Fibroblast of lung (primary cell): Measurements from ENCODE around the gene PSMD1. TPM values are rescaled to one million over a fixed set of nuclear protein-coding genes. Genes with fewer than 3 reads are reported as not detected.

Experiments used
- DNase-seq, 2 donors: peaks; one replicate each; pipeline versions ENCODE4 v3.0.0 to v3.0.0-alpha.2; 2010; ENCODE audit warnings: low read depth in 2 of 2
- H2AFZ ChIP-seq: 2 replicates; pipeline ENCODE4 v1.5.1; 2012; ENCODE audit warnings: low read length, control low read depth, inconsistent platforms
- H3K27ac ChIP-seq: 2 replicates; pipeline ENCODE4 v1.5.1; 2011; ENCODE audit warnings: low read length, control low read depth; ENCODE audit not compliant: insufficient read depth
- H3K27me3 ChIP-seq: 2 replicates; pipeline ENCODE4 v1.5.1; 2011; ENCODE audit warnings: mild to moderate bottlenecking, low read length; ENCODE audit not compliant: control insufficient read depth, insufficient read depth
- H3K36me3 ChIP-seq: 2 replicates; pipeline ENCODE4 v1.5.1; 2011; ENCODE audit warnings: low read length; ENCODE audit not compliant: control insufficient read depth, insufficient read depth
- H3K4me1 ChIP-seq: 2 replicates; pipeline ENCODE4 v1.5.1; 2011; ENCODE audit warnings: low read length; ENCODE audit not compliant: control insufficient read depth, insufficient read depth; ENCODE audit errors: extremely low read depth
- H3K4me2 ChIP-seq: 2 replicates; pipeline ENCODE4 v1.5.1; 2011; ENCODE audit warnings: low read length, control low read depth; ENCODE audit not compliant: insufficient read depth; ENCODE audit errors: extremely low read depth
- H3K4me3 ChIP-seq, 4 experiments: fragments of 200-600 bp in 1 of 4; sonication (generic) in 1 of 4; replicated peaks in 1 of 4; 2 replicates each; pipeline ENCODE4 v1.5.1; 2011 to 2016; ENCODE audit warnings: low read length in 4 of 4, low read depth in 3 of 4, mild to moderate bottlenecking in 3 of 4, control low read depth in 2 of 4, inconsistent platforms in 1 of 4, mixed read lengths in 1 of 4; ENCODE audit not compliant: insufficient read depth in 1 of 4; ENCODE audit errors: control extremely low read depth in 1 of 4
- H3K79me2 ChIP-seq: 2 replicates; pipeline ENCODE4 v1.5.1; 2012; ENCODE audit warnings: mild to moderate bottlenecking, low read length, inconsistent platforms; ENCODE audit not compliant: control insufficient read depth, insufficient read depth
- H3K9ac ChIP-seq: 2 replicates; pipeline ENCODE4 v1.5.1; 2011; ENCODE audit warnings: mild to moderate bottlenecking, low read length, control low read depth; ENCODE audit not compliant: insufficient read depth
- H3K9me3 ChIP-seq: 2 replicates; pipeline ENCODE4 v1.5.1; 2012; ENCODE audit warnings: low read depth, low read length; ENCODE audit not compliant: control insufficient read depth, insufficient read depth
- H4K20me1 ChIP-seq: 2 replicates; pipeline ENCODE4 v1.5.1; 2011; ENCODE audit warnings: low read length; ENCODE audit not compliant: control insufficient read depth, insufficient read depth; ENCODE audit errors: extremely low read depth
- EZH2 ChIP-seq: IDR thresholded peaks from 2 replicates; pipeline ENCODE4 v1.5.1; 2012; ENCODE audit warnings: low read length, control low read depth, mild to moderate bottlenecking; ENCODE audit errors: missing control alignments
- polyA plus RNA-seq, 2 donors: library from polyadenylated mRNA; depleted of rRNA in 1 of 2; stranded (reverse) in 1 of 2; unstranded in 1 of 2; fragments of >200 nt; gene quantifications; 2 replicates each; pipeline ENCODE4 v1.2.1, GENCODE V29; 2011 to 2012; ENCODE audit warnings: missing spikeins in 1 of 2
- total RNA-seq: library from RNA; depleted of rRNA; stranded (reverse); fragments of >200 nt; gene quantifications from 2 replicates; pipeline ENCODE4 v1.2.1, GENCODE V29; 2014
- TF ChIP-seq, protein P1 (sequence below), 2 donors: IDR thresholded peaks in 1 of 2; conservative IDR thresholded peaks in 1 of 2; 1 replicate in 1 of 2; 2 replicates in 1 of 2; pipeline ENCODE4 v1.5.1; 2011 to 2012; ENCODE audit warnings: low read length in 2 of 2, control low read depth in 1 of 2, inconsistent platforms in 1 of 2, low read depth in 1 of 2, mild to moderate bottlenecking in 1 of 2

Gene PSMD1
- total and polyA plus RNA-seq, 2 donors (not counting 1 experiment from before 2014, with no cell fraction given), result 125 to 144 TPM

DNA sequence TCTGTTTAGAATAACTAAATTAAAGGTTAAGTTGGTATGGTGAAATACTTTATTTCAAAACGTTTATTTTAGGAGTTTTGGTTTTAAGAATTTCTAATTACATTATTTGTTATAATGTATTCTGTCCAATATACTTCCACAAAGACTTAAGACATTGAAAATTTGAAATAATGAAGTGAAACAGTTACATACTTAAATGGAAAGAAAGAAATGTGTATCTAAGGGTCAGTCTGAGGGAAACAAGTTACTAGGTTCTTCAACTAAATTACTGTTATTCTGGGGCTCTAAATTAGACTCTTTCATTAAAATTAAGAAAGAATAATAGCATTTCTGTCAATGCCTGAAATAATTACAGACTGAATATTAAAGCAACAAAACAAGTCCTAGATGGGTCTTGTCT, 60.5 kb downstream of the PSMD1 start:
- Histone ChIP-seq H3K27ac (no peak overlapping the region), H3K4me3 (no peak overlapping the region), H2AFZ (no peak overlapping the region), H3K79me2 (peaks cover 3% of the 10 kb centered on the region), H3K9ac (no peak overlapping the region), H3K4me2 (no peak overlapping the region), H3K9me3 (no peaks in the 10 kb centered on the region), H3K4me1 (peaks cover 2% of the 10 kb centered on the region), H3K27me3 (no peaks in the 10 kb centered on the region), H3K36me3 (peaks cover 7% of the 10 kb centered on the region), H4K20me1 (no peaks in the 10 kb centered on the region)
- TF ChIP-seq, protein P1, sequence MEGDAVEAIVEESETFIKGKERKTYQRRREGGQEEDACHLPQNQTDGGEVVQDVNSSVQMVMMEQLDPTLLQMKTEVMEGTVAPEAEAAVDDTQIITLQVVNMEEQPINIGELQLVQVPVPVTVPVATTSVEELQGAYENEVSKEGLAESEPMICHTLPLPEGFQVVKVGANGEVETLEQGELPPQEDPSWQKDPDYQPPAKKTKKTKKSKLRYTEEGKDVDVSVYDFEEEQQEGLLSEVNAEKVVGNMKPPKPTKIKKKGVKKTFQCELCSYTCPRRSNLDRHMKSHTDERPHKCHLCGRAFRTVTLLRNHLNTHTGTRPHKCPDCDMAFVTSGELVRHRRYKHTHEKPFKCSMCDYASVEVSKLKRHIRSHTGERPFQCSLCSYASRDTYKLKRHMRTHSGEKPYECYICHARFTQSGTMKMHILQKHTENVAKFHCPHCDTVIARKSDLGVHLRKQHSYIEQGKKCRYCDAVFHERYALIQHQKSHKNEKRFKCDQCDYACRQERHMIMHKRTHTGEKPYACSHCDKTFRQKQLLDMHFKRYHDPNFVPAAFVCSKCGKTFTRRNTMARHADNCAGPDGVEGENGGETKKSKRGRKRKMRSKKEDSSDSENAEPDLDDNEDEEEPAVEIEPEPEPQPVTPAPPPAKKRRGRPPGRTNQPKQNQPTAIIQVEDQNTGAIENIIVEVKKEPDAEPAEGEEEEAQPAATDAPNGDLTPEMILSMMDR (conservative IDR thresholded peaks at IDR 0.05 in 1 of 2, IDR thresholded peaks at IDR 0.05 in 1 of 2; ENCODE audit: low read depth in 1 of 2, low read length in 2 of 2), result no peak
- no peak for TF ChIP-seq EZH2
- no peak for DNase-seq

DNA sequence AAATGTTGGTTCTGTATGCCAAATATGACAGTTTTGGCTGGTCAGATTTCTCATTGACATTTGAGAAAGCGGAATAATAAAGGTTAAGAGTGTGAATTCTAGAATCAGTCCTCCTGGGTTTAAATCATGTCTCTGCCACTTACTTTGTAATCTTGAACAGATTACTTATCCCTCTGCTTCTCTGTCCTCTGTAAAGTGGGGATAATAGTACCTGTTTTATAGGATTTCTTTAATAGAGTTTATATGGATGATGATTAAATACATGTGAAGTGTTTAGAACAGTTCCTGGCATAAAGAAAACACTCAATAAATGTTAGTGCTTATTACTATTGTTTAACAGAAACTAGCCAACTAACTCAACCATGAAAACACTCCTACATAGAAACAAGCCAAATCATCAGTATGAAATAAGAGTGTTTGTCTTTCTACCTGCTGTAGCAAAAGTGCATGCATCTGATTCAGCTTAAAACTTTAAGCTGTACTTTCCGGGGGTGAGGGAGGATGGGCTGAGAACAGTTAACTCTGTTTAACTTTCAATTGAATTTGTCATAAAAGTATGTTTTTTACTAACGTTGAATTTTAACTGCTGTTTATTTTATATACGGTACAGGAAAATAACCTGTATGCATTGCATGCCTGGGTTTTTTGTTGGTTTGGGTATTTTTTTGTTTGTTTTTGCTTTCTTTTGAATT, 61.4 kb downstream of the PSMD1 start:
- H3K27ac ChIP-seq, result no peak overlapping the region
- H3K27me3 ChIP-seq, result no peaks in the 10 kb centered on the region
- DNase-seq, result no peak
- H3K9me3 ChIP-seq, result no peaks in the 10 kb centered on the region
- TF ChIP-seq, protein P1 (conservative IDR thresholded peaks at IDR 0.05 in 1 of 2, IDR thresholded peaks at IDR 0.05 in 1 of 2; ENCODE audit: low read depth in 1 of 2, low read length in 2 of 2), result no peak
- TF ChIP-seq EZH2, result no peak
- H4K20me1 ChIP-seq, result no peaks in the 10 kb centered on the region
- peaks cover 3% of the 10 kb centered on the region for H3K79me2 ChIP-seq
- H3K36me3 ChIP-seq, result peaks cover 6% of the 10 kb centered on the region
- no peak overlapping the region for H3K9ac ChIP-seq
- no peak overlapping the region for H3K4me2 ChIP-seq
- H3K4me1 ChIP-seq, result no peaks in the 10 kb centered on the region
- H3K4me3 ChIP-seq, result no peak overlapping the region
- H2AFZ ChIP-seq, result no peak overlapping the region

DNA sequence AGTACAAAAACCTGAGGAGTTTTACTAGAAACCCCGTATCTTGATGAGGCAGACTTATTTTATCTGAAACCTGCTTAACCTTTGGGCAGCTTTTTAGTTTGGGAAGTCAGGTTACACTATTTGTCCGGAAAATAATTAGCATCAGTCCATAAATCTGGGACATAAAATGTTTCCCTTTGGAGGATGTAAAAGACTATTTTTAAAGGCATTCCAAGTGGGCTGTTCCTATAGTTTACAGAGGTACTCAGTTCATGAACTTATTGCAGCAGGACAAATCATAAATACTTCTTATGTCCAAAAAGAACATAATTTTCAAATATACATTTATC, 61.9 kb downstream of the PSMD1 start:
- Histone ChIP-seq H3K36me3 (peaks cover 2% of the 10 kb centered on the region), H3K9ac (no peak overlapping the region), H3K27me3 (no peaks in the 10 kb centered on the region), H3K4me3 (peak overlapping the region in 1 of 4 experiments; percentile 1), H2AFZ (no peak overlapping the region), H4K20me1 (no peaks in the 10 kb centered on the region), H3K4me2 (no peak overlapping the region), H3K79me2 (no peaks in the 10 kb centered on the region), H3K27ac (no peak overlapping the region), H3K4me1 (no peaks in the 10 kb centered on the region), H3K9me3 (no peaks in the 10 kb centered on the region)
- no peak for DNase-seq
- no peak for TF ChIP-seq EZH2
- TF ChIP-seq, protein P1 (conservative IDR thresholded peaks at IDR 0.05 in 1 of 2, IDR thresholded peaks at IDR 0.05 in 1 of 2; ENCODE audit: low read depth in 1 of 2, low read length in 2 of 2), result no peak
